ENCODE results near the gene METTL4.
"Not testable (repeated sequence)": the region's sequence is repeated elsewhere in the genome, so short reads cannot be mapped to it uniquely, and the experiment has no call there.

The METTL4 gene

GRCh38 chr18:2557536-2557935 lies 13.8 kb downstream of the METTL4 start:
- DNase-seq: no peak

- no peak for DNase-seq
Measured at GRCh38 chr18:2555895-2556294, 15.4 kb downstream of the METTL4 start.

GRCh38 chr18:2554696-2555095 lies 16.6 kb downstream of the METTL4 start:
- no peak for DNase-seq

- DNase-seq: no peak
Measured at GRCh38 chr18:2551425-2551824, 19.9 kb downstream of the METTL4 start.

GRCh38 chr18:2549462-2549861 lies 21.8 kb downstream of the METTL4 start:
- no peak for DNase-seq

GRCh38 chr18:2547477-2548087 lies 23.7 kb downstream of the METTL4 start:
- peak; percentile 35 for DNase-seq

- DNase-seq: no peak
Measured at GRCh38 chr18:2545155-2545554, 26.1 kb downstream of the METTL4 start.

- peak; percentile 30 for DNase-seq
Measured at GRCh38 chr18:2541925-2542563, 29.3 kb downstream of the METTL4 start.

- DNase-seq: no peak
Measured at GRCh38 chr18:2540575-2540974, 30.7 kb downstream of the METTL4 start.

- peak; percentile 3 for DNase-seq
Measured at GRCh38 chr18:2538844-2539243, 32.5 kb downstream of the METTL4 start.

GRCh38 chr18:2538236-2538635 lies 33.1 kb downstream of the METTL4 start:
- DNase-seq: no peak

- DNase-seq: no peak
Measured at GRCh38 chr18:2537296-2537695, 34.0 kb downstream of the METTL4 start.

- DNase-seq: no peak
Measured at GRCh38 chr18:2536493-2536892, 34.8 kb downstream of the METTL4 start.

GRCh38 chr18:2536063-2536462 lies 35.2 kb downstream of the METTL4 start:
- DNase-seq: no peak

- DNase-seq: no peak
Measured at GRCh38 chr18:2535419-2535910, 35.8 kb downstream of the METTL4 start.

- DNase-seq: no peak
Measured at GRCh38 chr18:2534906-2535305, 36.4 kb downstream of the METTL4 start.

GRCh38 chr18:2532797-2533196 lies 38.5 kb downstream of the METTL4 start:
- DNase-seq: no peak

GRCh38 chr18:2531751-2532150 lies 39.6 kb downstream of the METTL4 start:
- no peak for DNase-seq

GRCh38 chr18:2529154-2529553 lies 42.2 kb downstream of the METTL4 start:
- DNase-seq: no peak

GRCh38 chr18:2526329-2526728 lies 45.0 kb downstream of the METTL4 start:
- no peak for DNase-seq

- DNase-seq: not testable (repeated sequence)
Measured at GRCh38 chr18:2524794-2525198, 46.5 kb downstream of the METTL4 start.

- DNase-seq: no peak
Measured at GRCh38 chr18:2522112-2522511, 49.2 kb downstream of the METTL4 start.

GRCh38 chr18:2518473-2518872 lies 52.8 kb downstream of the METTL4 start:
- no peak for DNase-seq

- no peak for DNase-seq
Measured at GRCh38 chr18:2515908-2516625, 55.2 kb downstream of the METTL4 start.

Measured in NCI-H1105 treated with DMSO at 0.1 percent for 48 hours (cell line).